GM19025 (cell line): ENCODE data around the gene NUB1.

Experiments used
- ATAC-seq: cut with Tn5 transposase; IDR thresholded peaks from one replicate; pipeline ENCODE4 v1.9.1; 2021; ENCODE audit warnings: mild to moderate bottlenecking, low read depth, moderate library complexity; ENCODE audit not compliant: unreplicated experiment

NUB1 gene

GRCh38 chr7:151399305-151399601, 57.6 kb downstream of the NUB1 start:
- ATAC-seq, result no peak

GRCh38 chr7:151399906-151400305, 58.3 kb downstream of the NUB1 start:
- ATAC-seq, result no peak

GRCh38 chr7:151400626-151401315, 59.2 kb downstream of the NUB1 start:
- ATAC-seq, result no peak

GRCh38 chr7:151402029-151402835, 60.6 kb downstream of the NUB1 start:
- ATAC-seq, result no peak

- no peak for ATAC-seq
These were observed 62.2 kb downstream of the NUB1 start for GRCh38 chr7:151403764-151404163.

- ATAC-seq, result no peak
These were observed 62.8 kb downstream of the NUB1 start for GRCh38 chr7:151404216-151405011.

GRCh38 chr7:151405056-151405455, 63.4 kb downstream of the NUB1 start:
- no peak for ATAC-seq

GRCh38 chr7:151405588-151405987, 64.0 kb downstream of the NUB1 start:
- no peak for ATAC-seq

- no peak for ATAC-seq
These were observed 64.7 kb downstream of the NUB1 start for GRCh38 chr7:151406051-151406875.

GRCh38 chr7:151406886-151407583, 65.4 kb downstream of the NUB1 start:
- ATAC-seq, result no peak

- no peak for ATAC-seq
These were observed 66.9 kb downstream of the NUB1 start for GRCh38 chr7:151408498-151408838.

GRCh38 chr7:151408839-151409666, 67.4 kb downstream of the NUB1 start:
- ATAC-seq, result no peak

GRCh38 chr7:151409667-151410404, 68.2 kb downstream of the NUB1 start, which contains the start of gene WDR86:
Gene WDR86, minus strand, starts transcription at chr7:151410038. Its CDS starts 449 bp downstream, at chr7:151409589.
- no peak for ATAC-seq

GRCh38 chr7:151410405-151411390, 69.1 kb downstream of the NUB1 start:
- no peak for ATAC-seq

GRCh38 chr7:151411551-151411950, 69.9 kb downstream of the NUB1 start:
- ATAC-seq, result no peak

- no peak for ATAC-seq
These were observed 70.7 kb downstream of the NUB1 start for GRCh38 chr7:151412318-151412717.

- no peak for ATAC-seq
These were observed 71.6 kb downstream of the NUB1 start for GRCh38 chr7:151413241-151413640.
